ENCODE data around the gene BRD3.
A peak's percentile ranks its signal among the peaks of the same experiment; 100 is the strongest.

Gene BRD3

GRCh38 chr9:134063571-134064450 lies 4.0 kb downstream of the BRD3 start:
- no peak overlapping the region for H3K9ac ChIP-seq (ENCODE audit: low read depth, low read length, poor library complexity, severe bottlenecking)
- TF ChIP-seq CTCF (conservative IDR thresholded peaks at IDR 0.05; ENCODE audit: low read length) (no peak), EZH2phosphoT487 (IDR thresholded peaks at IDR 0.05; ENCODE audit: borderline replicate concordance) (no peak)
- H3K4me1 ChIP-seq (ENCODE audit: insufficient read depth, low read length, poor library complexity, severe bottlenecking), result peaks cover 16% of the 10 kb centered on the region
- H3K9me2 ChIP-seq (replicated peaks; ENCODE audit: low read depth, low read length), result no peaks in the 10 kb centered on the region
- H3K79me2 ChIP-seq (ENCODE audit: insufficient read depth, low read length), result peaks cover 85% of the 10 kb centered on the region
- no peak overlapping the region for H2AFZ ChIP-seq (ENCODE audit: low read length)
- peak overlapping the region; percentile 85 for H3K4me2 ChIP-seq (ENCODE audit: low read depth, low read length, poor library complexity, severe bottlenecking)
- no peaks in the 10 kb centered on the region for H3K36me3 ChIP-seq (ENCODE audit: insufficient read depth, low read length)
- no peaks in the 10 kb centered on the region for H3K9me3 ChIP-seq (ENCODE audit: insufficient read depth, low read depth, low read length)
- H3K27me3 ChIP-seq (ENCODE audit: insufficient read depth, low read length, poor library complexity, severe bottlenecking), result no peaks in the 10 kb centered on the region
- 0 out of 2 replicates have a peak, but pooled peaks cover 2% of the 10 kb centered on the region for H3F3A ChIP-seq (ENCODE audit: low read depth)
- peaks cover 78% of the 10 kb centered on the region for H4K20me1 ChIP-seq (ENCODE audit: insufficient read depth, low read length, poor library complexity, severe bottlenecking)
- H3K4me3 ChIP-seq (ENCODE audit: low read length, poor library complexity, severe bottlenecking), result no peak overlapping the region

GRCh38 chr9:134063088-134063570 lies 4.7 kb downstream of the BRD3 start:
- Histone ChIP-seq H3K27me3 (ENCODE audit: insufficient read depth, low read length, poor library complexity, severe bottlenecking) (no peaks in the 10 kb centered on the region), H3K4me2 (ENCODE audit: low read depth, low read length, poor library complexity, severe bottlenecking) (peak overlapping the region; percentile 85), H3K4me3 (ENCODE audit: low read length, poor library complexity, severe bottlenecking) (no peak overlapping the region), H3K9me2 (replicated peaks; ENCODE audit: low read depth, low read length) (no peaks in the 10 kb centered on the region), H3K36me3 (ENCODE audit: insufficient read depth, low read length) (no peaks in the 10 kb centered on the region; the same call in 1 of the 2 replicates), H4K20me1 (ENCODE audit: insufficient read depth, low read length, poor library complexity, severe bottlenecking) (peaks cover 84% of the 10 kb centered on the region), H3K9ac (ENCODE audit: low read depth, low read length, poor library complexity, severe bottlenecking) (no peak overlapping the region), H3K9me3 (ENCODE audit: insufficient read depth, low read depth, low read length) (no peaks in the 10 kb centered on the region), H3F3A (ENCODE audit: low read depth) (0 out of 2 replicates have a peak, but pooled peaks cover 2% of the 10 kb centered on the region), H2AFZ (ENCODE audit: low read length) (no peak overlapping the region), H3K79me2 (ENCODE audit: insufficient read depth, low read length) (peaks cover 92% of the 10 kb centered on the region), H3K4me1 (ENCODE audit: insufficient read depth, low read length, poor library complexity, severe bottlenecking) (peaks cover 14% of the 10 kb centered on the region)
- TF ChIP-seq CTCF (conservative IDR thresholded peaks at IDR 0.05; ENCODE audit: low read length), result no peak
- no peak for TF ChIP-seq EZH2phosphoT487 (IDR thresholded peaks at IDR 0.05; ENCODE audit: borderline replicate concordance)

GRCh38 chr9:134062461-134063087 lies 5.3 kb downstream of the BRD3 start:
- H3K27me3 ChIP-seq (ENCODE audit: insufficient read depth, low read length, poor library complexity, severe bottlenecking), result no peaks in the 10 kb centered on the region
- peaks cover 98% of the 10 kb centered on the region for H3K79me2 ChIP-seq (ENCODE audit: insufficient read depth, low read length)
- H3K4me1 ChIP-seq (ENCODE audit: insufficient read depth, low read length, poor library complexity, severe bottlenecking), result peaks cover 14% of the 10 kb centered on the region
- H3F3A ChIP-seq (ENCODE audit: low read depth), result 0 out of 2 replicates have a peak, but pooled peaks cover 2% of the 10 kb centered on the region
- H4K20me1 ChIP-seq (ENCODE audit: insufficient read depth, low read length, poor library complexity, severe bottlenecking), result peaks cover 90% of the 10 kb centered on the region
- no peak overlapping the region for H3K9ac ChIP-seq (ENCODE audit: low read depth, low read length, poor library complexity, severe bottlenecking)
- H3K9me3 ChIP-seq (ENCODE audit: insufficient read depth, low read depth, low read length), result no peaks in the 10 kb centered on the region
- TF ChIP-seq CTCF (conservative IDR thresholded peaks at IDR 0.05; ENCODE audit: low read length), result no peak
- no peak for TF ChIP-seq EZH2phosphoT487 (IDR thresholded peaks at IDR 0.05; ENCODE audit: borderline replicate concordance)
- no peaks in the 10 kb centered on the region for H3K9me2 ChIP-seq (replicated peaks; ENCODE audit: low read depth, low read length)
- H3K4me3 ChIP-seq (ENCODE audit: low read length, poor library complexity, severe bottlenecking), result no peak overlapping the region
- no peaks in the 10 kb centered on the region; the same call in 1 of the 2 replicates for H3K36me3 ChIP-seq (ENCODE audit: insufficient read depth, low read length)
- H2AFZ ChIP-seq (ENCODE audit: low read length), result no peak overlapping the region
- peak overlapping the region; percentile 19 for H3K4me2 ChIP-seq (ENCODE audit: low read depth, low read length, poor library complexity, severe bottlenecking)
